ENCODE results near the gene HYDIN. TPM values are rescaled to one million over a fixed set of nuclear protein-coding genes. Genes with fewer than 3 reads are reported as not detected.

The HYDIN gene
- total RNA-seq (1 to 10 TPM; 2.1 to 6.6 (median 3.9) TPM), polyA plus RNA-seq (1 to 10 TPM; 2.4 to 2.7 TPM)

- Histone ChIP-seq H3K27me3 (no peaks in the 10 kb centered on the region), H3K4me3 (peak within 1 kb of the TSS in 3 of 4 donors; percentile 7 to 41 (median 37)), H3K9me3 (no peaks in the 10 kb centered on the region), H3K36me3 (no peaks in the 10 kb centered on the region), H3K4me1 (no peaks in the 10 kb centered on the region), H3K27ac (no peak within 1 kb of the TSS)
- intact Hi-C loops (cut with DNase I) = no loop called here
- TF ChIP-seq CTCF (IDR thresholded peaks at IDR 0.05) = no peak
- ATAC-seq (peak; percentile 97 to 100 (median 98)), DNase-seq (peak; percentile 74 to 95 (median 86)), FAIRE-seq (no peak)
- WGBS, 2 donors = 4% methylated on average over 38 of the region's 38 CpGs
These were observed at the start of gene HYDIN for GRCh38 chr16:71230122-71230845. Gene HYDIN, minus strand, starts transcription at chr16:71230722. Its CDS starts 43,827 bp downstream, at chr16:71186895.

GRCh38 chr16:71276589-71277334, 46.2 kb upstream of the HYDIN start:
- no peak for TF ChIP-seq CTCF (IDR thresholded peaks at IDR 0.05)
- DNase-seq = no peak
- Histone ChIP-seq H3K4me1 (no peaks in the 10 kb centered on the region), H3K36me3 (no peaks in the 10 kb centered on the region), H3K4me3 (no peak overlapping the region), H3K9me3 (no peaks in the 10 kb centered on the region), H3K27ac (no peak overlapping the region), H3K27me3 (no peaks in the 10 kb centered on the region)
- FAIRE-seq = no peak
- intact Hi-C loops (cut with DNase I) = no loop called here
- 88 to 90% methylated on average over 4 of the region's 4 CpGs for WGBS, 2 donors
- no peak for ATAC-seq

- Histone ChIP-seq H3K4me3 (no peak overlapping the region), H3K9me3 (no peaks in the 10 kb centered on the region), H3K27me3 (no peaks in the 10 kb centered on the region), H3K27ac (no peak overlapping the region), H3K4me1 (no peaks in the 10 kb centered on the region), H3K36me3 (no peaks in the 10 kb centered on the region)
- no peak for TF ChIP-seq CTCF (IDR thresholded peaks at IDR 0.05)
- DNase-seq (no peak), ATAC-seq (no peak), FAIRE-seq (no peak)
- intact Hi-C loops (cut with DNase I) = no loop called here
- 97 to 99% methylated on average over 1 of the region's 1 CpG for WGBS, 2 donors
These were observed 42.9 kb upstream of the HYDIN start for GRCh38 chr16:71273384-71273783.

DNA sequence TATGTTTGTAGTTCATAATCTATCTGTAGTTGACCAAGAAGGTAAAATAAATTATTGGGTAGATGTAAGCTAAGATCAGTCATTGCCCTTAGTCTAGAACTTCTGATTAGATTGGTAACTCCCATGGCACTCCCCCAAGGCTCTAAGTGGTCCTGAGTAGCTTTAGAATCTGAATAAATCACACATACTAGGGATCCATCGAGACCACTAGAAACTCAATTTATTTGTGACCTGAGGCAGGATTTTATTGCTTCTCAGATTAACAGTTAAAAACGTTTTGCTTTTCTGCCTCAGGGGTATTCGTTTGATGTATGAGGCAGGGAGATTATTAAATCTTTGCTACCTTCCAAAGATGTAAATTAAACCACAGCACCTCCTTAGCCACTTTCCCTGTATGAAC, 33.8 kb upstream of the HYDIN start:
- Histone ChIP-seq H3K27ac (no peak overlapping the region), H3K4me3 (no peak overlapping the region), H3K9me3 (no peaks in the 10 kb centered on the region), H3K4me1 (no peaks in the 10 kb centered on the region), H3K36me3 (no peaks in the 10 kb centered on the region), H3K27me3 (no peaks in the 10 kb centered on the region)
- 38 to 42% methylated on average over 3 of the region's 3 CpGs for WGBS, 2 donors
- FAIRE-seq = no peak
- ATAC-seq = no peak
- DNase-seq = no peak
- no peak for TF ChIP-seq CTCF (IDR thresholded peaks at IDR 0.05)
- intact Hi-C loops (cut with DNase I) = no loop called here

DNA sequence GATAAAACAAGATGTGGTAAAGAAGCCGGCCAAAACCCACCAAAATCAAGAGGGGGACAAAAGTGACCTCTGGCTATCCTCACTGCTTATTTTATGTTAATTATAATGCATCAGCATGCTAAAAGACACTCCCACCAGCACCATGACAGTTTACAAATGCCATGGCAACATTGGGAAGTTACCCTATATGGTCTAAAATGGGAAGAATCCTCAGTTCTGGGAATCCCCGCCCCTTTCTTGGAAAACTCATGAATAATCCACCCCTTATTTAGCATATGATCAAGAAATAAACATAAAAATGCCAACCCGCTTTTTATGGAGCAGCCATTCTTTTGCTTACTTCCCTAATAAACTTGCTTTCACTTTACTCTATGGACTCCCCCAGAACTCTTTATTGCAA, 33.1 kb upstream of the HYDIN start:
- no peak overlapping the region for H3K27ac ChIP-seq
- DNase-seq = no peak
- ATAC-seq = no peak
- no peak for FAIRE-seq
- WGBS, 2 donors = 67 to 73% methylated on average over 3 of the region's 3 CpGs
- H3K27me3 ChIP-seq = no peaks in the 10 kb centered on the region
- H3K4me3 ChIP-seq = no peak overlapping the region
- H3K4me1 ChIP-seq = no peaks in the 10 kb centered on the region
- no peaks in the 10 kb centered on the region for H3K9me3 ChIP-seq
- no peaks in the 10 kb centered on the region for H3K36me3 ChIP-seq
- intact Hi-C loops (cut with DNase I) = no loop called here
- no peak for TF ChIP-seq CTCF (IDR thresholded peaks at IDR 0.05)
